T-cell (primary cell): ENCODE data around the gene LMF2. TPM values are rescaled to one million over a fixed set of nuclear protein-coding genes. Genes with fewer than 3 reads are reported as not detected.

ENCODE experiments used
- total RNA-seq, 35 experiments: library from RNA in 6 of 35; stranded (reverse) in 6 of 35; fragments of 120-200 nt in 1 of 35; gene quantifications; one replicate each; pipeline versions ENCODE4 v1.2.1 to v1.2.4 and lab custom pipeline; 2013 to 2026

Gene LMF2
- total RNA-seq, 5 donors from 2014 or later (not counting 1 experiment from before 2014, with no cell fraction given): 90.5 to 188 (median 185) TPM

Other genes starting within 250 kb of the LMF2 start
- 1 to 10 TPM; 1.7 to 3.1 (median 2.9) TPM for gene MAPK12, start 246.0 kb downstream of the LMF2 start, total RNA-seq
- gene MAPK11, start 237.3 kb downstream of the LMF2 start, total RNA-seq: 1 to 10 TPM; 3.5 to 8.9 (median 5.6) TPM
- gene PLXNB2, start 200.1 kb downstream of the LMF2 start, total RNA-seq: 10 to 100 TPM in 1 of 5 donors, 1 to 10 TPM in 4; 4.3 to 11.8 (median 6.5) TPM
- gene DENND6B, start 180.7 kb downstream of the LMF2 start, total RNA-seq: 1 to 10 TPM; 2.1 to 5.0 (median 3.5) TPM
- gene PPP6R2, start 164.4 kb downstream of the LMF2 start, total RNA-seq: 100 to 1,000 TPM in 1 of 5 donors, 10 to 100 TPM in 4; 71.2 to 105 (median 96.8) TPM
- gene SBF1, start 32.7 kb downstream of the LMF2 start, total RNA-seq: 100 to 1,000 TPM; 193 to 318 (median 308) TPM
- 10 to 100 TPM in 3 of 5 donors, 1 to 10 TPM in 2; 1.5 to 11.3 (median 10.7) TPM for gene ADM2, start 26.2 kb downstream of the LMF2 start, total RNA-seq
- under 1 TPM in 4 of 5 donors, not detected in 1; 0.36 to 0.70 (median 0.54) TPM for gene MIOX, start 20.8 kb downstream of the LMF2 start, total RNA-seq
- 100 to 1,000 TPM in 2 of 5 donors, 10 to 100 TPM in 3; 80.1 to 110 (median 94.6) TPM for gene NCAPH2, start 522 bp upstream of the LMF2 start, total RNA-seq
- gene SCO2, start 17.9 kb upstream of the LMF2 start, total RNA-seq: 1 to 10 TPM; 3.3 to 5.6 (median 4.0) TPM
- 10 to 100 TPM; 11.6 to 29.1 (median 14.9) TPM for gene TYMP, start 22.3 kb upstream of the LMF2 start, total RNA-seq
- 1 to 10 TPM; 3.7 to 6.7 (median 5.4) TPM for gene KLHDC7B, start 38.2 kb upstream of the LMF2 start, total RNA-seq
- not detected for gene SYCE3, start 55.2 kb upstream of the LMF2 start, total RNA-seq
- 100 to 1,000 TPM in 1 of 5 donors, 10 to 100 TPM in 4; 61.9 to 113 (median 94.5) TPM for gene CPT1B, start 70.7 kb upstream of the LMF2 start, total RNA-seq
- gene CHKB, start 75.1 kb upstream of the LMF2 start, total RNA-seq: 100 to 1,000 TPM; 151 to 209 (median 203) TPM
- under 1 TPM; 0.13 to 0.55 (median 0.39) TPM for gene MAPK8IP2, start 93.1 kb upstream of the LMF2 start, total RNA-seq
- 100 to 1,000 TPM in 1 of 5 donors, 10 to 100 TPM in 4; 68.3 to 105 (median 90.6) TPM for gene ARSA, start 120.5 kb upstream of the LMF2 start, total RNA-seq
- gene SHANK3, start 165.1 kb upstream of the LMF2 start, total RNA-seq: under 1 TPM; 0.22 to 0.47 (median 0.28) TPM
- gene ACR, start 230.5 kb upstream of the LMF2 start, total RNA-seq: not detected